GM19468 (cell line): Measurements from ENCODE around the gene SPTBN4.
"Not testable (repeated sequence)": the region's sequence is repeated elsewhere in the genome, so short reads cannot be mapped to it uniquely, and the experiment has no call there.

Experiments
- ATAC-seq: cut with Tn5 transposase; IDR thresholded peaks from one replicate; pipeline ENCODE4 v1.9.1; 2021; ENCODE audit warnings: mild to moderate bottlenecking, moderate library complexity, moderate number of reproducible peaks; ENCODE audit not compliant: unreplicated experiment; ENCODE audit errors: extremely low read depth

SPTBN4 gene

GRCh38 chr19:40501599-40501998, 34.8 kb downstream of the SPTBN4 start:
- ATAC-seq: no peak

DNA sequence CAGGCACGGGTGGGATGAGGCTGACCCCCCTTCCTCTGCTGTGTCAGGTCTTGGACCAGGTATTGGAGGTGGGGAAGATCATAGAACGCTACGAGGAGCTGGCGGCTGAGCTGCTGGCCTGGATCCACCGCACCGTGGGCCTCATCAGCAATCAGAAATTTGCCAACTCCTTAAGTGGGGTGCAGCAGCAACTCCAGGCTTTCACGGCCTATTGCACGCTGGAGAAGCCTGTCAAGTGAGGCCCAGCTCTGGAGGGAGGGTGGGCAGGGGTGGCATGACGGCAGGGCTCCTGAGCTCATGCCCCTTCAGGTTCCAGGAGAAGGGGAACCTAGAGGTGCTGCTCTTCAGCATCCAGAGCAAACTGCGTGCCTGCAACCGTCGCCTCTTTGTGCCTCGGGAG, 35.3 kb downstream of the SPTBN4 start:
- ATAC-seq: no peak

- ATAC-seq: no peak
Observed at GRCh38 chr19:40502647-40503319, 36.0 kb downstream of the SPTBN4 start.

DNA sequence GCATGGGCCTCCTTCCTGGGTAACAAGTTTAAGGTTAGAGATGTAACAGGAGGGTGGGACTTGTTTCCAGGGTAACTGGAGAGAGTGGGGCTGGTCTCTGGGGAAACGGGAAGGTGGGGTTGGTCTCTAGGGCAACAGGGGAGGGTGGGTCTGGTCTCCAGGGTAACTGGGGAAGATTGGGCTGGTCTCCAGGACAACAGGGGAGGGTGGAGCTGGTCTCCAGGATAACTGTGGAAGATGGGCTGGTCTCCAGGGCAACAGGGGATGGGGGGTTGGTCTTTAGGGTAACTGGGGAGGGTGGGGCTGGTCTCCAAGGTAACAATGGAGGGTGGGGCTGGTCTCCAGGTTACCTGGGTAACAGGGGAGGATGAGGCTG, 36.5 kb downstream of the SPTBN4 start:
- no peak for ATAC-seq

DNA sequence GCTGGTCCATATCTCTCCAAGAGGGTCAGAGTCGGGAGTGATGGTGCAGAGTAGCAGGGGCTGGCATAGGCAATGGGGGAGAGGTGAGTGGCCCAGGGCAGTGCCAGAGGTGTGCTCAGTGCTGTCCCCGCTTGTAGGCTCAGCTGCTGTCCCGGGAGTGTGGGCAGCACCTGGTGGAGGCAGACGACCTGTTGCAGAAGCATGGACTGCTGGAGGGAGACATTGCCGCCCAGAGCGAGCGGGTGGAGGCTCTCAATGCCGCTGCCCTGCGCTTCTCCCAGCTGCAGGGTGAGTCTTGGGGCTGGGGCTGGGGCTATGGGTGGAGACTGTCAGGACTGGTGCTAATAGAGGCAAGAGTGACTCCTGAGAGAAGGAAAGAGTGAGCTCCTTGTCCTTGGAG, 39.3 kb downstream of the SPTBN4 start:
- no peak for ATAC-seq

DNA sequence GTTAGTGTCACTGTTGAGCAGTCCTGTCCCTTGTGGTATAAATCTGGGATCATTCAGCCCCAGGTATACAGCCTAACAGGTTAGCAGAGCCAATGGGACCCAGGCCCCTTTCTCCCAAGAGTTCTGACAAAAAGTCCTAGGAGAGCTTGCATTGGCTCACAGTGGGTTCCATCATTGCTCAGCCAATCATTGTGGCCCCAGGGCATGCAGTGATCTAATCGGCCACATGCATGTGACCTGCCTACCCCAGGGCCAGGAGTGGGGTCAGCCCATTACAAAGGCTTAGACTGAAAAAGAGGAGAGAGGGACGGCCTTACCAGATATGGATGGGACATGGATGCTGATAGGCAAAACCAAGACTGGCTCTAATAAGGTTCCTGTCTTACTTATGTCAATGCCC, 41.1 kb downstream of the SPTBN4 start:
- ATAC-seq: no peak

DNA sequence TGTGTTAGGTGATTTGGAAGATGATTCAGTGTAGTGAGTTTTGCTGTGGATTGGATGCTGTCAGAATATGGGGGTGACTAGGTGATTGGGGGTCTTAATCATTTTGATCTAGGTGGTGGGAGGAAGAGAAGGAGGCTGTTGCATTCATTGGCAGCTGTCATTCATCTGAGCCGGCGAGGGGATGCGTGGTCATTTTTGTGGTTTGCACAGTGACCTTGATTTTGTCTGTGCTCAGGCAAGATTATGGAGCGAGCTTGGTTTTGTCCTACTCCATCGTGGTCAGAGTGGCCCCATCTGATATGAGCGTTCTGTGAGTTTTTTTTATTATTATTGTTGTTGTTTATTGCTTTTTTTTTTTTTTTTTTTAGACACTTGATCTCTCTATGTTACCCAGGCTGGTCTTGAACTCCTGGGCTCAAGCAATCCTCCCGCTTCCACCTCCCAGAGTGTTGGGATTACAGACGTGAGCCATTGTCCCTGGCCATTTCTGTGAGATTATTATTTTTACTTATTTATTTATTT, 42.0 kb downstream of the SPTBN4 start:
- no peak for ATAC-seq

DNA sequence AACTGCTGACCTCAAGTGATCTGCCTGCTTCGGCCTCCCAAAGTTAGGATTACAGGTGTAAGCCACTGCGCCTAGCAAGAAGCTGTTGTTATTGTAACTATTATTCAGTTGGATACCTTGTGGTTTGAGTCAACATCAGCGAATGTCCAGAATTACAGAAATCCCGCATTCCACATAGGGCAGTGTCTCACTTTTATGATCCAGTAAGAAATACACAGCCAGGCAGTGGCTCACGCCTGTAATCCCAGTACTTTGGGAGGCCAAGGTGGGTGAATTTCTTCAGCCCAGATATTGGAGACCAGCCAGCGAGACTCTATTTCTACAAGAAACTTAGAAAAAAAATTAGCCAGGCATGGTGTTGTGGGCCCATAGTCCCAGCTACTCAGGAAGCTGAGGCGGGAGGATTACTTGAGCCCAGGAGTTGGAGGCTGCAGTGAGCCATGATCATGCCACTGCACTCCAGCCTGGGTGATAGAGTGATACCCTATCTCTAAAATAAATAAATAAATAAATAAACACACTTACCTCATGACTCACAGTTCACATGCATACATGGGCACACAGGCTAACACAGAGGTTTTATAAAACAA, 43.8 kb downstream of the SPTBN4 start:
- ATAC-seq: no peak

- no peak for ATAC-seq
Observed at GRCh38 chr19:40511487-40511886, 44.7 kb downstream of the SPTBN4 start.

DNA sequence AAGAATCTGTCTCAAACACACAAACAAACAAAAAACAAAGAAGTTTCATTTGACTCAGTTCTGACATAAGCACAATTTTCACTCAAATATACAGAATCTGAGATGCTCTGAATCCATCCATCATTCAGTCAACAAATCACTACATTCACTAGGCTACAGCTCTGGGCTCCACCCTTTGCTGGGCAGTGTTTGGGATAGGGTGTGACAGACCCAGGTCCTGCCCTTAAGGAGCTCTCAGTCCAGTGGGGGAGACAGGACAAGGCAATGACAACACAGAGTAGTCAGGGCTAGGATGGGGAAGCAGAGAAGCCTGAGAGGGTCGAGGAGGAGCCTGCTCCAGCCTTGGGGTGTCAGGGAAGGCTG, 45.3 kb downstream of the SPTBN4 start:
- no peak for ATAC-seq

DNA sequence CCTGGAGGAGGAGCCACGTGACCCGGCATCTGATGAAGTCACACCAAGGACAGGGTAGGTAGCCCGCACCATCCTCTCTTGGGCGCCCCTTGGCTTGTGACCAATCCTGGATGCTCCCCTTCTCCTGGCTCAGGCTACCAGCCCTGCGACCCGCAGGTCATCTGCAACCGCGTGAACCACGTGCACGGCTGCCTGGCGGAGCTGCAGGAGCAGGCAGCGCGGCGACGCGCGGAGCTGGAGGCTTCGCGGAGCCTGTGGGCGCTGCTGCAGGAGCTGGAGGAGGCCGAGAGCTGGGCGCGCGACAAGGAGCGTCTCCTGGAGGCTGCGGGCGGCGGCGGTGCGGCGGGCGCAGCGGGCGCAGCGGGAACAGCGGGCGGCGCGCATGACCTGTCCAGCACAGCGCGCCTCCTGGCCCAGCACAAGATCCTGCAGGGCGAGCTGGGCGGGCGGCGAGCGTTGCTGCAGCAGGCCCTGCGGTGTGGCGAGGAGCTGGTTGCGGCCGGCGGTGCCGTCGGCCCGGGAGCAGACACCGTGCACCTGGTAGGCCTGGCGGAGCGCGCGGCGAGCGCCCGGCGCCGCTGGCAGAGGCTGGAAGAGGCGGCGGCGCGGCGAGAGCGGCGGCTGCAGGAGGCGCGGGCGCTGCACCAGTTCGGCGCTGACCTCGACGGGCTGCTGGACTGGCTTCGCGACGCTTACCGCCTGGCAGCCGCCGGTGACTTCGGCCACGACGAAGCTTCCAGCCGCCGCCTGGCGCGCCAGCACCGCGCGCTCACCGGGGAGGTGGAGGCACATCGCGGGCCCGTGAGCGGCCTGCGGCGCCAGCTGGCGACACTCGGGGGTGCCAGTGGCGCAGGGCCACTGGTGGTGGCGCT, 45.9 kb downstream of the SPTBN4 start:
- ATAC-seq: no peak

GRCh38 chr19:40513345-40513678, 46.5 kb downstream of the SPTBN4 start:
- no peak for ATAC-seq

GRCh38 chr19:40513741-40514315, 47.0 kb downstream of the SPTBN4 start:
- no peak for ATAC-seq

- no peak for ATAC-seq
Observed at GRCh38 chr19:40517248-40517647, 50.4 kb downstream of the SPTBN4 start.

DNA sequence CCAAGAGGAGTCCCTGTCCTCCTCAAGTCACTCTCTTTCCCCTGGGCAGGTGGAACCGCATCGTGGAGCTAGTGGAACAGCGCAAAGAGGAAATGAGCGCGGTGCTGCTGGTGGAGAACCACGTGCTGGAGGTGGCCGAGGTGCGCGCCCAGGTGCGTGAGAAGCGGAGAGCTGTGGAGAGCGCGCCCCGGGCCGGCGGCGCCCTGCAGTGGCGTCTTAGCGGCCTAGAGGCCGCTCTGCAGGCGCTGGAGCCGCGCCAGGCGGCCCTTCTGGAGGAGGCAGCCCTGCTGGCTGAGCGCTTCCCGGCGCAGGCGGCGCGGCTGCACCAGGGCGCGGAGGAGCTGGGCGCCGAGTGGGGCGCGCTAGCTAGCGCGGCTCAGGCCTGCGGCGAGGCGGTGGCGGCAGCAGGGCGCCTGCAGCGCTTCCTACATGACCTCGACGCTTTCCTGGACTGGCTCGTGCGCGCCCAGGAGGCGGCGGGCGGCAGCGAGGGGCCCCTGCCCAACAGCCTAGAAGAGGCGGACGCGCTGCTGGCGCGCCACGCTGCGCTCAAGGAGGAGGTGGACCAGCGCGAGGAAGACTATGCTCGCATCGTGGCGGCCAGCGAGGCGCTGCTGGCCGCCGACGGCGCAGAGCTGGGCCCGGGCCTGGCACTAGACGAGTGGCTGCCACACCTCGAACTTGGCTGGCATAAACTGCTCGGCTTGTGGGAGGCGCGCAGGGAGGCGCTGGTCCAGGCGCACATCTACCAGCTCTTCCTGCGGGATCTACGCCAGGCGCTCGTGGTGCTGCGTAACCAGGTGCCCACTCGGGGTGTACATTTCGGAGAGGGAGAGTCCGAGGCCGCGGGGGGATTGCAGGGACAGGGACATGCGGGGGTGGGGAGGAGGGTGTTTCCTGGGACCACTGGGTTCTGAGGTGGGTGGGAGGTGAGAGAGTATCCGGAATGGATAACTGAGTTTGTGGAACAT, 52.8 kb downstream of the SPTBN4 start:
- no peak for ATAC-seq

- ATAC-seq: no peak
Observed at GRCh38 chr19:40521276-40521675, 54.5 kb downstream of the SPTBN4 start.

DNA sequence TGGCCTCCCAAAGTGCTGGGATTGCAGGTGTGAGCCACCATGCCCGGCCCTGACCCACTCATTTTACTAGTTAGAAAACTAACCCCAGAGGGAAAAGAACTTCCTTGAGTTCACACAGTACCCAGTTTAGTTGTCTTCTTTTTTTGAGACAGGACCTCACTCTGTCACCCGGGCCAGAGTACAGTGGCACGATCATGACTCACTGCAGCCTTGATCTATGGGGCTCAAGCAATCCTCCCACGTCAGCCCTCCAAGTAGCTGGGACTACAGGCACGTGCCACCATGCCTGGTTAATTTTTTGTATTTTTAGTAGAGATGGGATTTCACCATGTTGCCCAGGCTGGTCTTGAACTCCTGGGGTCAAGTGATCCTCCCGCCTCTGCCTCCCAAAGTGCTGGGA, 55.1 kb downstream of the SPTBN4 start:
- ATAC-seq: not testable (repeated sequence)

DNA sequence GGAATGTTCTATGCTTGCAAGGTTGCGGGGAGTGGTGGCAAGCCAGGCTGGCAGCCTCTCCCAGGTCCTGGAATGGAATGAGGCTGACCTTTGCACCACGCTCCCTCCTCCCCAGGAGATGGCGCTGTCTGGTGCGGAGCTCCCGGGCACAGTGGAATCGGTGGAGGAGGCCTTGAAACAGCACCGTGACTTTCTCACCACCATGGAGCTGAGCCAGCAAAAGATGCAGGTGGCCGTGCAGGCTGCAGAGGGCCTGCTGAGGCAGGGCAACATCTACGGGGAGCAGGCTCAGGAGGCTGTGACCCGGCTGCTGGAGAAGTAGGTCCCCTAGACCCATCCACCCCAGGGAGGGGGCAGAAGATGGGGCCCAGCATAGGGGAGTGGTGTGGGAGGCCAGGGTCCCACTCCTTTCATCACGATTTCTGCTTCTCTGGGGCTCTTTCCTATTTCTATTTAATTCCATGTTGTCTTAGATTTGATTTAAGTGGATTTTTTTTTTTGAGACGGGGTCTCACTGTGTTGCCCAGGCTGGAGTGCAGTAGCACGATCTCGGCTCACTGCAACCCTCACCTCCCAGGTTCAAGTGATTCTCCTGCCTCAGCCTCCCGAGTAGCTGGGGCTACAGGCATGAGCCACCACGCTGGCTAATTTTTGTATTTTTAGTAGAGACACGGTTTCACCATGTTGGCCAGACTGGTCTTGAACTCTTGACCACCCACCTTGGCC, 56.7 kb downstream of the SPTBN4 start:
- no peak for ATAC-seq

DNA sequence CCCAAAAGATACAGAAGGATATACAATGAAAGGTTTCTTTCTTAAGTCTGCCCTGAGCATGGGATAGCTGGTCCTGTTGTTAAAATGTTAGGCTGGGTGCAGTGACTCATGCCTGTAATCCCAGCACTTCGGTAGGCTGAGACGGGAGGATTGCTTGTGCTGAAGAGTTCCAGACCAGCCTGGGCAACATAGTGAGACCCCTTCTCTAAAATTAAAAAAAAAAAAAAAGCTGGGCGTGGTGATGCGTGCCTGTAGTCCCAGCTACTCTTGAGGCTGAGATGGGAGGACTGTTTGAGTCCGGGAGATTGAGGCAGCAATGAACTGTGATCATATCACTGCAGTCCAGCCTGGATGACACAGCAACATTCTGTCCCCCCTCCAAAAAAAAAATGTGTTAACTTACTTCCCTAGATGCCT, 57.3 kb downstream of the SPTBN4 start:
- ATAC-seq: no peak
